ENCODE results near the gene RTP2.

- TF ChIP-seq CTCF (IDR thresholded peaks at IDR 0.05) (no peak), SIN3A (IDR thresholded peaks at IDR 0.05; ENCODE audit: borderline replicate concordance, insufficient read depth, low read depth, low read length) (no peak), POLR2AphosphoS5 (IDR thresholded peaks at IDR 0.05; ENCODE audit: low read depth, low read length) (no peak)
Measured at GRCh38 chr3:187736418-187736871, 34.1 kb upstream of the RTP2 start.
